KBM-7 (cell line): ENCODE data around the gene LCORL.
"Not testable (repeated sequence)": the region's sequence is repeated elsewhere in the genome, so short reads cannot be mapped to it uniquely, and the experiment has no call there.

ENCODE experiments used
- DNase-seq: peaks from one replicate; pipeline ENCODE4 v3.0.0-alpha.2; 2015
- in situ Hi-C: fragments of 300-500 bp; cut with MboI; formaldehyde crosslinking; loops from 2 replicates; pipeline ENCODE4 v1.14.3; 2020; ENCODE audit warnings: low sequenced_read_pairs, low pct_unique_long_range_greater_than_20kb, mixed read lengths

LCORL gene

DNA sequence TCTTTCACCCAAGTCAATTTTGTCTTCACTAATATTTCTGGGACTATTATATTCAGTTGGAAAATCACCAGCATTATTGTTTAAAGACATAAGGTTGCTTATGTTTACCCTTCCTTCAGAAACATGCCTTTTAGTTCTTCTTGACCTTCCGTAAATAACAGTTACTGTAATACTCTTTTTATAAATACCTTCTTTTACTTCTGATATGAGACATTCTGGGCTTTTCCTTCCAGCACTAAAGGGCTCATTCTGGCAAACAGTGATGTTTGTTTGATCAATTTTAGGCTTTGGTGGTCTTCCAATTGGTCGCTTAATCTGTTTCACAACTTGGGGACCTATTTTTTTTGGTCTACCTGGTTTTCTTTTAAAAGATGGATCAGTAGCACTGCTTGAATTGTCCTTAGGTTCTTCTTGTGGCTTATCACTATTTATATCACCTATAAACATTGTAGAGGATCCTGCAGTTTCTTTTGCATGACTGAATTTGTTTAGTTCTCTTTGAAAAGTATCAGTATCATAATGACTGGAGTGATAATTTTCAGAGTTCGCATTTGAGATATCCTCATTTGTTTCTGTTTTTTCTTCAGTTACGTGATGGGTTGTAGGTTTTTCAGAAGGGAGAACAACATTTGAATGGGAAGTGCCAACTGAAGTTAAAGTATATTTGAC, 146.0 kb downstream of the LCORL start:
- no peak for DNase-seq
- in situ Hi-C loops, result no loop called here

DNA sequence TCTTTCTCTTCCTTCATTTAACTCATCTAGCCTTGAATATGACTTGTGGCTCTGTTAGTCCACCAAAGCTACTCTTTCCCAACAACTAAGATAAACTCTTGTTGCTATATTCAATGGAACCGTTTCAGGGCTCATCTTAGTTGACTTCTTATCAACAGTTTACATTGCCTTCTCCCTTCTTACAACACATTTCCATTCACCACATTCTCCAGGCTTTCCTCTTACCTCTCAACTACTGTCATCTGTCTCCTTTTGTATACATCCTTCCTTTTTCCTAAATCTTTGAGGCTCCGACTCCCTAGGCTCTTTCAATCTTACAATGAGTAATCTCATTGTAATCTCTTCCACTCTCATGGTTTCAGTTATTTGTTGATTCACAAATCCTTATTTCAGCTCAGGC, 152.2 kb downstream of the LCORL start:
- in situ Hi-C loops, result no loop called here
- DNase-seq, result no peak

DNA sequence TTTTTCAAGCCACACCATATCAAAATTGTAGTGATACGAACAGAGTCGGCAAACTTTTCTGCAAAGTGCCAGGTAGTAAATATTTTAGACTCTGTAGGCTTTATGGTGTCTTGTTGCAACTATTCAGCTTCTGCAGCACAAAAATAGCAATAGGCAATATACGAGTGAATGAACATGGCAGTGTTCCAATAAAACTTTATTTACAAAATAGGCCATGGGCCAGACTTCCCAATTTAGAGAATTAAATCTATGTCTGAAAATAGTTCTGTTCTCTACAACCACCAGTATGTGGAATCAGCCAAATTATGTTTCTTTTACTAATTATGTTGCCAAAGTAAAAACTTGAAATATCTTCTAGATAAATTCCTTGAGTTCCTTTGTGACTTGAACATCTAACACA, 154.3 kb downstream of the LCORL start:
- DNase-seq, result no peak
- in situ Hi-C loops, result no loop called here

DNA sequence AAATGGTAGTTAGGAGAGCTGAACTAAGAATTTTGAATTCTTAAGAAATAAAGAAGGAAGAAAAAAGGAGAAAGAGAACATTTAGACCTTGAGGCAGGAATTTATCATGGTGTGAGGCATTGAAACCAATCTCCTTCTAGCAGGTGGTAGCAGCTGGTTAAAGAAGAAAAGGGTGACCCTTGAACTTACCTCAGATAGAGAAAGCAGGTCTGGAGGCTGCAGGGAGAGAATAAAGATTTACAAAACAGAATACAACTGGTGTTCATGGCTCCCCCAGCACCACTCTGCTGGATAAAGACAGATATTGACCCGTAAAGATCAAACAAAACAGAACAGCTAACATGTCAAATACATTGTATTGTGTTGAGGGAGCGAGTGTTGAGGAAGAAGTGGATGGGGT, 154.7 kb downstream of the LCORL start:
- in situ Hi-C loops, result no loop called here
- no peak for DNase-seq

DNA sequence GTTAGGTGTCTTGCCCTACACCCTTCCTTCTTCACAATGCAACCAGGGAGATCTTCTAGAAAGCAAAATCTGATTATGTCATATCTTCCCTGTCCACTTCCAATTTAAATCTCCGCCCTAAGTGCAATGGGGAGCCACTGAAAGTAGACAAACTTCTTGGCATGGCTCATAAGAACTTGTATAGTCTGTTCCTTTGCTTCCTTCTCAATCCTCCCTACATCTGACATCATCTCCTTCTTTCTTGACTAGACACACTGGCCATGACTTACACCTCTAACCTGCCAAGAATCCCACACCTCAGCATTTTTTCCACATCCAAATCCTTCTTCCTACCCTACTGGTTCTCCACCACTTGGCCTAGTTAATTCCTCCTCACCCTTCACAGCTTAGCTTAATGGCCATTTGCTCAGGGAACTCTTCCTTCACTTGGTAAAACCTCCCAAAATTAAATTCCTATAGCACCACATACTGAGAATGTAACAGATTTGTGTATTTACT, 155.6 kb downstream of the LCORL start:
- DNase-seq, result no peak
- in situ Hi-C loops, result no loop called here

DNA sequence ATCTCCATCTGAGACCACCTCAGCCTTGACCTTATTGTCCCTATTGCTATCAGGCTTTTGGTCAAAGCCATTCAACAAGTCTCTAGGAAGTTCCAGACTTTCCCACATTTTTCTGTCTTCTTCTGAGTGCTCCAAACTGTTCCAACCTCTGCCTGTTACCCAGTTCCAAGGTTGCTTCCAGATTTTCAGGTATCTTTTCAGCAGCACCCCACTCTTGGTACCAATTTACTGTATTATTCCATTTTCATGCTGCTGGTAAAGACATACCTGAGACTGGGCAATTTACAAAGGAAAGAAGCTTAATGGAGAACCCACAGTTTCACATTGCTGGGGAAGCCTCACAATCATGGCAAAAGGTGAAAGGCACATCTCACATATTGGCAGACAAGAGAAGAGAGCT, 159.6 kb downstream of the LCORL start:
- DNase-seq, in situ Hi-C loops: not testable (repeated sequence)

DNA sequence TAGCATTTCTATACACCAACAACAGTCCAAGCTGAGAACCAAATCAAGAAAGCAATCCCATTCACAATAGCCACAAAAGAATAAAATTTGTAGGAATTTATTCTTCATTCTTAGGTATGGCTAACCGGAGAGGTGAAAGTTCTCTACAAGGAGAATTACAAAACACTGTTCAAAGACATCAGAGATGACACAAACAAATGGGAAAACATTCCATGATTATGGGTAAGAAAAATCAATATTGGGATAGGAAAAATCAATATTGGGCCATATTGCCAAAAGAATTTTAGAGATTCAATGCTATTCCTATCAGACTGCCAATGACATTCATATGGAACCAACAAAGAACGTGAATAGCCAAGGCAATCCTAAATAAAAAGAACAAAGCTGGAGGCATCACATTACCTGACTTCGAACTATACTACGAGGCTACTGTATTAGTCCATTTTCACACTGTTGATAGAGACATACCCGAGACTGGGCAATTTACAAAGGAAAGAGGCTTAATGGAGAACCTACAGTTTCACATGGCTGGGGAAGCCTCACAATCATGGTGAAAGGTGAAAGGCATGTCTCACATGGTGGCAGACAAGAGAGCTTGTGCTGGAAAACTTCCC, 161.7 kb downstream of the LCORL start:
- in situ Hi-C loops, result no loop called here
- no peak for DNase-seq

DNA sequence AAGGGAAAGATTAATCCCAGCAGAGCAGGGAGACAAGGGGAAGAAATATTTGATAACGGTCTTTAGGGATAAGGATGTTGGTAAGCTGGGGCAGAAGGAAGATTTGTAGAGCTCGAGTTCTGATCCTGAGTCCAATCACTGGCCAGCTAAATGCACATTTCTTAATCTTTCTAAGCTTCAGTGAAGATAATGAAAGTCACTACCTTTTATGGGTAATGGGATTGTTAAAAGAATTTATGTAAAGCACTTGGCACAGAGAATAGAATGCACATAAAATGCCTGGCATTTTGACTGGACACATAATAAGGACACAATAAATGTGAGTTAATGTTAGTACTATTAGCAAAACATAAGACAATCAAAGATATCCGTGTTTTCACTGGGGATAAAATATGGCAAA, 167.5 kb downstream of the LCORL start:
- in situ Hi-C loops, result no loop called here
- DNase-seq, result no peak

DNA sequence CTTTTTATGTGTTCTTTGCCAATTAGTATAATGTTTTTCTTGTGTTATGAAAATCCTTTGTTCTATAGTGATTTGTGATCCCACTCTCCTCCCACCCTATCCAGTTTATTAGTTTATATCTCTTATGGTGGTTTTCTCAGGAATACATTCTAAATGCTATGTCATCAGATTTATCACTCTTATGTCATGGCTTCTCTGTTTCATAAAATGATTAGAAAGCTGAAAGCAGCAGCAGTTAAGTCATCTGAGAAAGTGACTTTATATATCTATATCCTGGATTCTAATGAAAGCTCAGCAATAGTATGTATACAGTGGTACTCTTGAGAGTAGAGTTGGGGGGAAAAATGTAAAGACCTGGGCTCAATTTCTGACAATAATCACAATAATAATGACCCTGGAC, 169.6 kb downstream of the LCORL start:
- in situ Hi-C loops, result no loop called here
- DNase-seq, result no peak

DNA sequence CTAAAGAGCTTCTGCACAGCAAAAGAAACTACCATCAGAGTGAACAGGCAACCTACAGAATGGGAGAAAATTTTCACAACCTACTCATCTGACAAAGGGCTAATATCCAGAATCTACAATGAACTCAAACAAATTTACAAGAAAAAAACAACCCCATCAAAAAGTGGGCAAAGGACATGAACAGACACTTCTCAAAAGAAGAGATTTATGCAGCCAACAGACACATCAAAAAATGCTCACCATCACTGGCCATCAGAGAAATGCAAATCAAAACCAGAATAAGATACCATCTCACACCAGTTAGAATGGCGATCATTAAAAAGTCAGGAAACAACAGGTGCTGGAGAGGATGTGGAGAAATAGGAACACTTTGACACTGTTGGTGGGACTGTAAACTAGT, 171.3 kb downstream of the LCORL start:
- in situ Hi-C loops, DNase-seq: not testable (repeated sequence)

DNA sequence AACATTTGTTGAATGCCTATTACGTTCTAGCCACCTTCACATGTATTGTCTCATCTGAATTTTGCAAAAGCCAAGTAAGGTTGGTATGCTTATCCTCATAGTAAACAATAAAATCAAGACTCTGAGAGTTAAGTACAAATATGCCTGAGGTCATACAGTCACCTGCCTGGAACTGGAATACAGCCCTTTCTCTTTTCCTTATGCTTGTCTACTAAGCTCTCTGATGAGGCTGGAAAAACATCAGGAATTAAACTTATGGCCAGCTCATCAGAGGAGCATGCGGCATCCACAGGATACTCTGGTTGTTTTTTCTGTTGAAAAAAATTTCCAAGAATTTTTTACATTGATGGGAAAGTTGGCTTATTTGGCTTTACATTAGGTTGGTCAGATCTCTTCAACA, 175.3 kb downstream of the LCORL start:
- in situ Hi-C loops, result no loop called here
- no peak for DNase-seq

DNA sequence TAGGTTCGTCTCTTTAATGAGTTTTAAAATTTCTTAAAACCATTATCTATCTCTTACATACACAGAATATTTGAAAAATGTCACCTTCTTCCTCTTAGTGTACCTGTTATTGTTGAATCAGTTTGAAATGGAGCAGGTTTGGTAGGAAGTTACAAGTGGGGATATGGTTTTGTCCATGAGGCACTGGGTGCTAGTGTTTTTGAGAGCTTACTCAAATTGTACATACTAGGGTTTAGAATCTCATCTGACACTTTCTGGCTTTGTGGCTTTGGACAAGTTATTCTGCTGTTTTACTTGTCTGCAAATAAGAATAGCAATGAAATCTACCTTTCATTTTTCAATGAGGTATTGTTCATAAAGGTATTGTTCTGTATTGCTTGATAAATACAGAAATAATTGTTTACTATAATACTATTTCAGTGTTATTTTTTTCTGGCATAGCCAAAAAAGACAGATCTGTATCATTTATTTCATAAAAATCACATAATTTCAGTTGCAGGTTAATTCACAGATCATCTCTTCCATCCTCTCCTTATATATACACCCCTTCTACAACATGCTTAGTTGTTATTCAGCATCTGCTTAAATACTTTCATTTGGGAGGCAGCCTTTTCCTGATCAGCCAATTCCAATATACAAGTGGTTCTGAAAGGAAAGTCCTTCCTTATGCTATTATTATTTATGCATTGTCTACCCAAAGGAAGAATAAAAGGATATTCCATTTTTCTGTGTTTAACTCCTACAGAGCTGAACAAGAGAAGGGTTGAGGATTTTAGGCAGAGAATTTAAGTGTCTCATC, 197.5 kb downstream of the LCORL start:
- no peak for DNase-seq
- in situ Hi-C loops, result no loop called here

DNA sequence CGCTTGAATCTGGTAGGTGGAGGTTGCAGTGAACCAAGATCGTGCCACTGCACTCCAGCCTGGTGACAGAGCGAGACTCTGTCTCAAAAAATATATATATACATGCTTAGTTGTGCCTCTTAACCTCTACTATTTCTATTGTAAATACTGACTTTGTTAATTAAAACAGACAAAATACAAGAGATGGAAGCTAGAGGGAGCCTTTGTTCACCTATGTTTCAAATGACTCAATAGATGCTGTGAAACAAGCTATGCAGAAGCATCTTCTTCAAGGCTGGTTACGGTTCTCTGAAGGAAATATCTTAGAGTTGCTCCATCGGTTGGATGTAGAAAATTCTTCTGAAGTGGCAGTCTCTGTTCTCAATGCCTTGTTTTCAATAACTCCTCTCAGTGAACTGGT, 204.5 kb downstream of the LCORL start:
- peak; percentile 48 for DNase-seq
- in situ Hi-C loops, result no loop called here

DNA sequence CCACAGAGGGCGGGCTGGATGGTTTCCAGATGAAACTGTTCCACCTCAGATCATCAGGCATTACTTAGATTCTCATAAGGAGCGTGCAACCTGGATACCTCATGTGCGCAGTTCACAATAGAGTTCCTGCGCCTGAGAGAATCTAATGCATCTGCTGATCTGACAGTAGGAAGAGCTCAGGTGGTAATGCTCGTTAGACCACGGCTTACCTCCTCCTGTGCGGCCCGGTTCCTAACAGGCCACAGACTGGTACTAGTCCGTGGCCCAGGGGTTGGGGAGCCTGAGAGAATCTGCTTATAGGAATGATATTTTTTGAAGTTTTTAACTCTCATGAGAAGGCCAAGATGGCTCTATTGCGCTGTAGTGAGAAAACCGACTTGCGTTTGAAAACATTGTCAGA, 205.4 kb downstream of the LCORL start:
- in situ Hi-C loops, result no loop called here

DNA sequence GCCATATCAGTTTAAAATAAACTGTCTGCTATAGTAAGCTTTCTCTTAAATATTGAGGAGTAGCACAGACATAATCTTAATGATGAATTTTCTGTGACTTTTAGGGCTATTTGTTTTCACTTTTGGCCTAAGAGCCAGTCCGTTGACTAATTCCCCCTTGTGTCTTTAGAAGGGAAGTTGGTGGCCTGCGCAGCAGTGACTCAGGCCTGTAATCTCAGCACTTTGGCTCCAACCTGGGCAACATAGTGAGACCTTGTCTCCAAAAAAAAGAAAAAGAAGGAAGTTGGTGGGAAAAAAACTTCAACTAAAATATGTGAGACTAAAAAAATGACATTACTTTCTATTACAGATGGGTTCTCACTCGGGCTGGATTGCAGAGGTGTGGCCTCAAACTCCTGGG, 207.4 kb downstream of the LCORL start:
- in situ Hi-C loops, result no loop called here
- peak; percentile 63 for DNase-seq

More for the DNA sequence above, 205.4 kb downstream of the LCORL start:
- no peak for DNase-seq

DNA sequence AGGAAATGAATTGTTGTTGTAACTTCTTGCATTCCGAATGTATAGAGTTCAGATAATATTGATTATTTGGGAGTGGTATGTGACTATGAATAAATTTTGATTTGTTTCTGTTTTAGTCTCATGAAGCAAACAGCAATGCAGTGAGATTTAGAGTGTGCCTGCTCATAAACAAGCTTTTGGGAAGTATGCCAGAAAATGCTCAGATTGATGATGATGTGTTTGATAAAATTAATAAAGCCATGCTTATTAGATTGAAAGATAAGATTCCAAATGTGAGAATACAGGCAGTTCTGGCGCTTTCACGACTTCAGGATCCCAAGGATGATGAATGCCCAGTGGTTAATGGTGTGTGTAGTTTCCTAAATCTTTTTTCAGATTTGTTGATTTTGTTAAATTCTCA, 208.8 kb downstream of the LCORL start:
- no peak for DNase-seq
- in situ Hi-C loops, result no loop called here

DNA sequence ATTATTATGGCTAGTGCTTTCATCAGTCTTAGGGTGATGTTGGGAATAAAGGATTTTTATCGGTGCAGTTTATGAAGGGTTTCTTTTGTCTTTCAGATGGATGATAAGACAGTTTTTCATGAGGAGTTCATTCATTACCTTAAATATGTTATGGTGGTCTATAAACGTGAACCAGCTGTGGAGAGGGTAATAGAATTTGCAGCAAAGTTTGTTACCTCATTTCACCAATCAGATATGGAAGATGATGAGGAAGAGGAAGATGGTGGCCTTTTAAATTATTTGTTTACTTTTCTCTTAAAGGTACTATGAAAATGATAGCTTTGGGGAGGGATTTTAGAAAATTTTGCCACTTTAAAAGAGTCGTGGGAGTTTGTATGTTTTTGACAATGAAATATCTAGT, 209.4 kb downstream of the LCORL start:
- in situ Hi-C loops, result no loop called here
- peak; percentile 18 for DNase-seq

DNA sequence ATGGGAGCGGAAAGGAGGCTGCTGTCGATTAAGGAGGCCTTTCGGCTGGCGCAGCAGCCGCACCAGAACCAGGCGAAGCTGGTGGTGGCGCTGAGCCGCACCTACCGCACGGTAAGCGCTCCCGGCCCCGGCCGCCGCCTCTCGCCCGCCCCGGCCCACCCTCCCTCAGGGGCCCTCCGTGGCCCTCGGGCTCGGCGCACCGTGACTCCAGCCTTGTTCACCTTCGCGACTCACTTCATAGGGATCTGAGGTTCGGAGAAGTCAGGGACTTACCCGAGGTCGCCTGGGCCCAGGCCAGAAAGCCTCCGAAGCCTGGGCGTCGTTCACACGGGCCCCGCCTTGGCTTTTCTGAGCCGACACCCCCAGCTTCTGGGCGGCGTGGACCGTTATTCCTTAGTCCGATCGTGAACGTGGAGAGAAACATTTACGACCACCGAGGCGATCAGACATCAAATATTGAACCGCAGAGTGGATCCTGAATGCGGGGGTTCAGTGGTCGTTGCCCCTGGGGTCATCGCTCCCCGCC, 210.4 kb downstream of the LCORL start:
- no peak for DNase-seq
- in situ Hi-C loops, result no loop called here

DNA sequence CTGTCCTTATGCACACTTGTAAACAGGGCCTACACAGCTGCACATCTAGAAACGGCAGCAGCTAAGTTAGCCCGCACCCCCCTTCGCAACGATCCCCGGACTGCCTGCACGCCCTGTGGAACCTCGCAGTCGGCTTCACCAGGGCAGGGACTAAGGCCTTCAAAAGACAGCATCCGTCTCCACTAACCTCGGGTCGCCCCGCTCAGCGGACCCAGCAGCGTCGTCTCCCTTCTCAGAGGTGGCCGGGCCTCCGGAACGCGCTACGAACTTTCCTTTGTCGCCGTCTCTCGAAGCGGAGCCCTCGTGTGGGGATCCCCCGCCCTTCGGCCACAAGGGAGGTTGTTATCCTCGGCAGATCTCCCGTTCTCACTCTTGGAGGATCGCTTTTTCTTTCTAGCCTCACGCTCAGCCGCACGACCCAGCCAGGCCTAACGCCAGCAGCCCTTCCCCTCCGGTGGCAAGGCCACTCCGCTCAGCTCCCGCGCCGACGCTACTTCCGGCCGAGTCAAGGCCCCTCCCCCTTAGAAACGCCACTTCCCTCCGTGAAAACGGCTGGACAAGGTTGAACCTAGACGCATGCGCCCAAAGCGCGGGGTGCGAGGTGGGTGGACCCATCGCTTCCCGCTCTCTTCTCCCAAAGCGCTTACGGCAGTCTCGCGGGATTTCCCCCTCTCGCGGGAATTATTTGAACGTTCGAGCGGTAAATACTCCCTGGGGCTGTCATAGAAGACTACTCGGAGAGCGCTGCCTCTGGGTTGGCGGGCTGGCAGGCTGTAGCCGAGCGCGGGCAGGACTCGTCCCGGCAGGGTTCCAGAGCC, 211.1 kb downstream of the LCORL start, which contains the start of the genes DCAF16 and NCAPG:
DCAF16 (minus strand) TSS at position 498 of the 818 bp plus-strand sequence. CDS start 6,616 bp downstream, outside the sequence.
NCAPG (plus strand) TSS at position 720 of the 818 bp plus-strand sequence. CDS start 99 bp downstream, outside the sequence.
- DNase-seq, result peak; percentile 99
- in situ Hi-C loops, result no loop called here
